CD8-positive, alpha-beta memory T cell (primary cell): Measurements from ENCODE around the gene HNRNPH1. TPM values are rescaled to one million over a fixed set of nuclear protein-coding genes. Genes with fewer than 3 reads are reported as not detected.
"Not testable (repeated sequence)": the region's sequence is repeated elsewhere in the genome, so short reads cannot be mapped to it uniquely, and the experiment has no call there.

Experiments used
- CTCF ChIA-PET: fragments of 350-600 bp; sonication (Branson Sonifier 250); formaldehyde crosslinking; loops from one replicate; lab custom pipeline; 2021; ENCODE audit warnings: antibody characterized with exemption; lab: Charles Lee
- POLR2A ChIA-PET: fragments of 350-600 bp; sonication (Branson Sonifier 250); formaldehyde crosslinking; loops from one replicate; lab custom pipeline; 2021; ENCODE audit warnings: antibody characterized with exemption; lab: Charles Lee
- DNase-seq, 5 donors: peaks; one replicate each; pipeline versions ENCODE4 v3.0.0 to v3.0.0-alpha.2; 2020 to 2022; ENCODE audit warnings: mixed read lengths in 1 of 5
- H3K27ac ChIP-seq: one replicate; pipeline ENCODE4 v1.7.0; 2013; ENCODE audit warnings: low read depth, mild to moderate bottlenecking, low read length, moderate library complexity
- H3K27me3 ChIP-seq: 2 replicates; pipeline ENCODE4 v1.7.0; 2013; ENCODE audit warnings: low read length, mild to moderate bottlenecking; ENCODE audit not compliant: insufficient read depth, poor library complexity, severe bottlenecking
- H3K36me3 ChIP-seq: 2 replicates; pipeline ENCODE4 v1.7.0; 2013; ENCODE audit warnings: mild to moderate bottlenecking, low read length, moderate library complexity; ENCODE audit not compliant: insufficient read depth
- H3K4me1 ChIP-seq: 2 replicates; pipeline ENCODE4 v1.7.0; 2013; ENCODE audit warnings: mild to moderate bottlenecking, low read length, moderate library complexity; ENCODE audit not compliant: insufficient read depth
- H3K4me3 ChIP-seq: 2 replicates; pipeline ENCODE4 v1.7.0; 2013; ENCODE audit warnings: mild to moderate bottlenecking, low read length
- H3K9me3 ChIP-seq: 2 replicates; pipeline ENCODE4 v1.7.0; 2013; ENCODE audit warnings: mild to moderate bottlenecking, low read length
- H3K27ac Mint-ChIP-seq, 8 donors: one replicate each; pipeline ENCODE4 v1.8.0; 2020 to 2021; ENCODE audit warnings: mixed read lengths in 8 of 8, mild to moderate bottlenecking in 6 of 8, inconsistent platforms in 3 of 8, moderate library complexity in 3 of 8
- H3K27me3 Mint-ChIP-seq, 2 donors: one replicate each; pipeline ENCODE4 v1.8.0; 2020 to 2021; ENCODE audit warnings: mixed read lengths in 2 of 2, mild to moderate bottlenecking in 1 of 2, moderate library complexity in 1 of 2
- H3K36me3 Mint-ChIP-seq, 3 donors: one replicate each; pipeline ENCODE4 v1.8.0; 2020 to 2021; ENCODE audit warnings: mixed read lengths in 3 of 3, inconsistent platforms in 1 of 3, mild to moderate bottlenecking in 1 of 3
- H3K4me1 Mint-ChIP-seq, 3 donors: one replicate each; pipeline ENCODE4 v1.8.0; 2020 to 2021; ENCODE audit warnings: mixed read lengths in 3 of 3, inconsistent platforms in 1 of 3, mild to moderate bottlenecking in 1 of 3
- H3K4me3 Mint-ChIP-seq, 7 donors: one replicate each; pipeline ENCODE4 v1.8.0; 2020 to 2021; ENCODE audit warnings: mixed read lengths in 7 of 7, mild to moderate bottlenecking in 6 of 7, moderate library complexity in 4 of 7, inconsistent platforms in 2 of 7
- H3K9me3 Mint-ChIP-seq, 5 donors: one replicate each; pipeline ENCODE4 v1.8.0; 2020 to 2022; ENCODE audit warnings: mixed read lengths in 5 of 5, mild to moderate bottlenecking in 3 of 5, moderate library complexity in 2 of 5, inconsistent platforms in 1 of 5
- polyA plus RNA-seq: library from polyadenylated mRNA; unstranded; fragments of 300-500 nt; fragmentation: Illumina TruSeq; gene quantifications from one replicate; pipeline ENCODE4 v1.2.3, GENCODE V29; 2021
- total RNA-seq, 2 experiments: library from RNA; stranded (reverse); gene quantifications; one replicate each; pipeline ENCODE4 v1.2.3, GENCODE V29; 2021

The HNRNPH1 gene
- total and polyA plus RNA-seq, 3 experiments from 2014 or later, result 103 to 961 (median 929) TPM

DNA sequence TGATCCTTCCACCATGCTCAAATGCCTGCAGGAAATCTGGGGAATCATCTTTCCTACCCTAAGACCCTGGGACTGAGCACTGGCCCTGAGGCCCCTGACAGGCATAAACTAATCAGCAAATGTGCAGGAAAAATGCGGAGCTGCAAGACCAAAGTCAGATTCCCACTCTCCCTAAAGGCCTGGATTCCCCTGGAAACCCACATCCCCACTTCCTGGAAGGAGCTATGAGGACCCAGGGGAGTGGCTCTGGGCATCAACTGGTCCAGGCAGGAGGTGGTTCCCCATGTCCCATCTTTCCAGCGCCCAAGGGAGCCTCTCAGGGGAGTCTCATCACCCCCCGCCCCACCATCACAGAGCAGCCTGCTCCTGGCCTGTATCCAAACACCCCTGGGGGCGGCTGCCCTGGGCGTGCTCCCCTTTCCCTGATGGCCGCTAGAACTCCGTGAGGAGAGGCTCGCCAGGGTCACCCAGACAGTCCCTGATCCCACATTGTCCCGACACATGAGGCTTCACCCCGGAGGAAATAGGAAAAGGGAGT lies 25.8 kb upstream of the HNRNPH1 start:
- H3K27me3 Mint-ChIP-seq, H3K36me3 Mint-ChIP-seq, H3K9me3 Mint-ChIP-seq, H3K9me3 ChIP-seq, H3K4me3 ChIP-seq, H3K4me1 ChIP-seq, DNase-seq, H3K4me3 Mint-ChIP-seq, H3K27ac Mint-ChIP-seq, H3K4me1 Mint-ChIP-seq, H3K27ac ChIP-seq, H3K36me3 ChIP-seq, CTCF ChIA-PET, H3K27me3 ChIP-seq: not testable (repeated sequence)
- POLR2A ChIA-PET, result interaction anchor here (0.6 kb wide), 1 partner anchor 166 kb away, joined by 9 read pairs; no protein-coding TSS in a partner anchor

DNA sequence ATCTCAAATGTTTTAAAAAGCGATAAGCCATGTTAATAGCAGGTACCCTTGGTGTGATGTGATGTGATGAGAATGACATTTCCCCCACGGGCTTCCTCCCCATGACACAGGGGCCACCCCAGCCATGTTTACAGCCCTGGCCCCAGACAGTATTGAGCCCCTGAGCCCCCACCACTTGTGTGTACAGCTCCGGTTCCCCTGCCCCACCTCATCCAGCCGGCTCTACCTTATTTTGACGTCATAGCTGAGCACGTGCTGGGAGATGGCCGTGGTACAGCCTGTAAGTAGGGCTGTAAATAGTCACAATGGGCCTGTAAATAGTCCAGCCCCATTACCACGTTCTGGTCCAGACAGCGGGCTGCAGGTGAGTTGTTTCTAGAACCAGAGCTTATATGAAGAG lies 24.9 kb upstream of the HNRNPH1 start:
- Histone ChIP-seq H3K36me3 (no peaks in the 10 kb centered on the region), H3K27me3 (no peaks in the 10 kb centered on the region), H3K4me3 (no peak overlapping the region), H3K27ac (no peak overlapping the region), H3K4me1 (no peaks in the 10 kb centered on the region), H3K9me3 (no peaks in the 10 kb centered on the region)
- Mint-ChIP-seq H3K36me3 (no peaks in the 10 kb centered on the region), H3K4me3 (no peak overlapping the region), H3K27ac (no peak overlapping the region), H3K4me1 (no peaks in the 10 kb centered on the region), H3K9me3 (peaks cover 0 to 4% (median 0%) of the 10 kb centered on the region in 5 donors), H3K27me3 (peaks cover 0 to 4% of the 10 kb centered on the region in 2 donors)
- DNase-seq, result no peak
- ChIA-PET POLR2A (no interaction called here), CTCF (no interaction called here)

DNA sequence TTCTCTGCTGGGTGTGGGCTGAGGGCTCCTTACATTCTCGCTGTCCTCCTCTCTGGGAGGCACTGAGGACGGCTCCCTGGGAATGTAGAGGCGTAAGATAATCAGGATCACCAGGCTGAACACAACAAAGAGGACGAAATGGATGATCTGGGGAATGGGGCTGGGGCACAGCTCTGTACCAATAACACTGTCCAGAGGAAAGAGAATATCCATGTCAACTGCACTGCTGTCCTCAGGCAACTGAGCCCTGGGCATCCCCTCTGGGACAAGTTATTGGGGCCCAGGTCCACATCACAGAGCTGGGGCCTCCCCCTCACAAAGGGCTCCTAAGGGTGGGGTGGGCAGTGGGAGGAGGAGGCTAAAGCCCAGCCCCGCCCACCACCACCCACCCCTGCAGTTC lies 21.3 kb upstream of the HNRNPH1 start:
- H3K36me3 Mint-ChIP-seq, POLR2A ChIA-PET, H3K9me3 ChIP-seq, CTCF ChIA-PET, H3K27me3 Mint-ChIP-seq, H3K4me3 Mint-ChIP-seq, H3K27ac ChIP-seq, DNase-seq, H3K9me3 Mint-ChIP-seq, H3K4me1 Mint-ChIP-seq, H3K27ac Mint-ChIP-seq, H3K4me3 ChIP-seq, H3K27me3 ChIP-seq, H3K4me1 ChIP-seq, H3K36me3 ChIP-seq: not testable (repeated sequence)

DNA sequence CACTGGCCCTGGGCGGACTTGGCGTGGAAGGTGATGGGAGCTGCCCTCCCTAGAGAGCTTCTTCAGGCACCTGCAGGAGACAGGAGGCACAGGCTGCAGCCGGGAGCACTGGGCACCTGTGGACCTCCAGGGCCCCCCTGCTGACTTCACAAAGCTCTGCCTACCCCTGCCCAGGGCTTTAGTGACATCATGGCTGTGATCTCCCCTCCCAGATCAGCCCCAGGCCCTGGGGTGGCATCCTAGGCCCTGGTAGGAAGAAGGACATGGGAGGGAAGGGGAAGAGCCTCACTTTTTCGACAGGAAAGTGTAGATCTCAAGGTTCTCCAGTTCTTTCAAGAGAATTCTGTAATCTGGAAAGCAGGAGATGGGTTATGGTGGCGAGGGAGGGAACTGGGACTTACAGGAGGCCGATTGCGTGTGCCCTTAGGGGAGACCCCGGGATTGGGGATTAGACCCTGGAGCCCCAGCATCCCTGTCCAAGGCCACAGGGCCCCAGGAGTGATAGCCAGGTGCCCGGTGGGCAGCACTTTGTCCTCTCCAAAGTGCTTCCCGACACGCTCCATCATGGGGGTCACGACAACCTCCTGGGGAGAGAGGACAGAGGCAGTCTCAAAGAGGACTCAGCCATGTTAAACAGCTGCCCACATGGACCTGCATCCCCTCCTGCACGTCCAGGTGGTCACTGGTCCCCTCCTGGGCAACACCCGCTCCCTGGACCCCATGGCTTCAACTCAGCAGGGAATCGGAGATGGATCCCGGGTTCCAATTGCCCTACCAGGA lies 19.9 kb upstream of the HNRNPH1 start:
- H3K36me3 Mint-ChIP-seq, H3K4me3 ChIP-seq, H3K27ac Mint-ChIP-seq, H3K27ac ChIP-seq, H3K9me3 Mint-ChIP-seq, CTCF ChIA-PET, DNase-seq, POLR2A ChIA-PET, H3K27me3 ChIP-seq, H3K4me1 Mint-ChIP-seq, H3K4me1 ChIP-seq, H3K27me3 Mint-ChIP-seq, H3K4me3 Mint-ChIP-seq, H3K9me3 ChIP-seq, H3K36me3 ChIP-seq: not testable (repeated sequence)

DNA sequence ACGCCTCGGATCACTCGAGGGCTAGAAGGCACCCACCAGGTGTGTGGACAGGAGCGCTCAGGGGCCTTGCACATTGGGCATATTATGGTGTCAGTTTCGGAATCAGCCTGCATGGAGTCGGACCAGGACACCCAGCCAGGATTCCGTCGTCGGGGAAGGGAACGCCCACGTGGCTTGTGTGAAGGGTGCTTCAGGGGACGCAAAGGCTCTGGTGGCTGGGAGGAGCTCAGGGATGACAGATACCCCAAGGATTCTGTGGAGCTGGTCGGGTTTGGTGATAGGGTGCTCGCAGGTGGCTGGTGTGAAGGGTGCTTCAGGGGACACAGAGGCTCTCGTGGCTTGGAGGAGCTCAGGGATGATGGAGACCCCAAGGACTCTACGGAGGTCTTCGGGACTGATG lies 19.2 kb upstream of the HNRNPH1 start:
- H3K27me3 Mint-ChIP-seq, H3K27me3 ChIP-seq, H3K4me3 Mint-ChIP-seq, POLR2A ChIA-PET, H3K4me1 Mint-ChIP-seq, H3K4me3 ChIP-seq, H3K27ac ChIP-seq, H3K4me1 ChIP-seq, H3K27ac Mint-ChIP-seq, H3K36me3 ChIP-seq, CTCF ChIA-PET, H3K36me3 Mint-ChIP-seq, H3K9me3 Mint-ChIP-seq, H3K9me3 ChIP-seq, DNase-seq: not testable (repeated sequence)

DNA sequence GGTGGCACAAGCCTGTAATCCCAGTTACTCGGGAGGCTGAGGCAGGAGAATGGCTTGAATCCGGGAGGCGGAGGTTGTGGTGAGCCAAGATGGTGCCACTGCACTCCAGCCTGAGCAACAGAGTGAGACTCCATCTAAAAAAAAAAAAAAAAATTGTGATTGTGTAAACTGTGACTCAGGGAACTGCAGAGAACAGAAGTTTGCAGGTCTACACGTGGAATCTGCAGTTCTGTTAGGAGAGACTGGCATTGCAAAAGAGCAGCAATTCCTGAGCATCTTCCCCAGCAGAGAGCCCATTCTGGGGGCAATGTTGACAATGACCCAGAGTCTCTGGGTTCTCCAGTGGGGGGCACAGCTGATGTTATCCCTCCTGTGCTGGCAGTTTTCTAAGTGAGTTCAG lies 18.3 kb upstream of the HNRNPH1 start:
- H3K9me3 ChIP-seq, H3K27ac ChIP-seq, H3K4me3 ChIP-seq, H3K9me3 Mint-ChIP-seq, H3K36me3 Mint-ChIP-seq, H3K36me3 ChIP-seq, DNase-seq, H3K27ac Mint-ChIP-seq, H3K4me3 Mint-ChIP-seq, H3K4me1 Mint-ChIP-seq, H3K27me3 ChIP-seq, H3K27me3 Mint-ChIP-seq, CTCF ChIA-PET, POLR2A ChIA-PET, H3K4me1 ChIP-seq: not testable (repeated sequence)

DNA sequence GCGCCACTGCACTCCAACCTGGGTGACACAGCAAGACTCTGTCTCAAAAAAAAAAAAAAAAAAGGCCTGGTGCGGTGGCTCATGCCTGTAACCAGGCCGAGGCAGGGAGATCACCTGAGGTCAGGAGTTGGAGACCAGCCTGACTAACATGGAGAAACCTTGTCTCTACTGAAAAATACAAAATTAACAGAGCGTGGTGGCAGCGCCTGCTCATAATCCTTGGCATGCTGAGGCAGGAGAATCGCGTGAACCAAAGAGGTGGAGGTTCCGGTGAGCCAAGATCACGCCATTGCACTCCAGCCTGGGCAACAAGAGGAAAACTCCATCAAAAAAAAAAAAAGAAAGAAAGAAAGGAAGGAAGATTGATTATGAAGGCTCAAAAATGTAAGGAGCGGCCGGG lies 15.8 kb upstream of the HNRNPH1 start:
- H3K27me3 ChIP-seq, POLR2A ChIA-PET, DNase-seq, H3K4me3 ChIP-seq, H3K36me3 Mint-ChIP-seq, H3K27me3 Mint-ChIP-seq, H3K4me1 ChIP-seq, H3K27ac Mint-ChIP-seq, H3K4me3 Mint-ChIP-seq, H3K27ac ChIP-seq, H3K4me1 Mint-ChIP-seq, H3K9me3 Mint-ChIP-seq, H3K36me3 ChIP-seq, H3K9me3 ChIP-seq: not testable (repeated sequence)
- CTCF ChIA-PET, result interaction anchor here (0.6 to 1.5 kb wide), 4 partner anchors 16 to 28 kb away, joined by 3 read pairs; partner anchors contain the start of gene HNRNPH1

DNA sequence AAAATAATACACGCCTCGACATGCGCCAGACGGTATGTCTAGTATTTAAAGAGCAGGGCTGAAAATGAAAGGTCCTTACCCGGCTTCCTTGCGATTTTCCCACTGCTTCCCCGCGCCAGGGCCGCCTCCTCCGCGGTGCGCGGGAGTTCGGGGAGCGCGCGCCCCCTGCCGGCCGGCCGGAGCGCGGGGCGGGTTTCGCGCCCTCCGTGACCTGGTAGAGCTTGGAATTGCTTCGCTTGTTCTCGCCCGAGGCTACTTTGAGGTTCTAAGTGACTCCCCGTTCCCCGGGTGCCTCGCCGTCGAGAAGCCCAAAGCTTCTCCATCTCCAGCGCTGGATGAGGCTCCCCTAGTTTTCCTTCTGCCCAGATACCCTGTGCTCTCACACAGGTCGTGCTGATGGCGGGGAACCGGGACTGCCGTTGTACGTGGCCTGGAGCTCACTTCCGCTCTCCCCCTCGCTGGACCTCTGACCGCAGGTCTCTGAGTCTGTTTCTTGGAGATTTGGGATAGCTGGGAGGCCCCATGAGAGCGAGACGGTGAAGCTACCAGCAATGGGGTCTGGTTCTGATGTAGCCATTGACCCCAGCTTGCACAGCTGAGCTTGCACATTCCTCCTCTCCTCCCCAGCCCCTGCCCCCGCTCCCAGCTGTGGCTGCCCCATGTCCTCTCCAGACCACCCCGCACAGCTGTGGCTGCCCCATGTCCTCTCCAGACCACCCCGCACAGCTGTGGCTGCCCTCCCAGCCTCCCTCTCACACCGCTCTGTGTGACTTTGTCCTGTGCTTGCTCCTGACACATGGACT lies 11.1 kb upstream of the HNRNPH1 start:
- H3K4me3 ChIP-seq, H3K4me3 Mint-ChIP-seq, POLR2A ChIA-PET, H3K27ac ChIP-seq, H3K9me3 Mint-ChIP-seq, H3K4me1 ChIP-seq, H3K4me1 Mint-ChIP-seq, H3K36me3 ChIP-seq, H3K9me3 ChIP-seq, H3K27me3 ChIP-seq, H3K27me3 Mint-ChIP-seq, CTCF ChIA-PET, H3K36me3 Mint-ChIP-seq, H3K27ac Mint-ChIP-seq: not testable (repeated sequence)
- peak in 1 of 5 donors; percentile 33 for DNase-seq
